Right atrium auricular region (tissue), 2 donors: ENCODE measurements around the gene CTTNBP2. TPM values are rescaled to one million over a fixed set of nuclear protein-coding genes. Genes with fewer than 3 reads are reported as not detected.
"Not testable (repeated sequence)": the region's sequence is repeated elsewhere in the genome, so short reads cannot be mapped to it uniquely, and the experiment has no call there.

Experiments used
- DNase-seq: peaks from one replicate; pipeline ENCODE4 v3.0.0-alpha.2; 2019; ENCODE audit warnings: low spot score
- H3K27ac ChIP-seq, 2 donors: fragments of 200-600 bp; sonication (generic); 1 replicate in 1 of 2; 2 replicates in 1 of 2; pipeline ENCODE4 v1.5.1; 2016 to 2019
- H3K27me3 ChIP-seq, 2 donors: fragments of 200-600 bp; sonication (generic); one replicate each; pipeline versions ENCODE4 v1.5.1 to v1.6.0; 2017 to 2019
- H3K36me3 ChIP-seq: fragments of 200-600 bp; sonication (generic); one replicate; pipeline ENCODE4 v1.5.1; 2016
- H3K4me1 ChIP-seq, 2 donors: fragments of 200-600 bp; sonication (generic); one replicate each; pipeline versions ENCODE4 v1.5.1 to v1.6.0; 2017 to 2019
- H3K4me3 ChIP-seq, 2 donors: fragments of 200-600 bp; sonication (generic); 1 replicate in 1 of 2; 2 replicates in 1 of 2; pipeline ENCODE4 v1.5.1; 2017 to 2019; ENCODE audit warnings: mild to moderate bottlenecking in 1 of 2, moderate library complexity in 1 of 2
- H3K9me3 ChIP-seq, 2 donors: fragments of 200-600 bp; sonication (generic); one replicate each; pipeline ENCODE4 v1.5.1; 2019
- CTCF ChIP-seq, 2 donors: fragments of 200-600 bp; sonication (generic); IDR thresholded peaks; one replicate each; pipeline ENCODE4 v1.5.1; 2019; ENCODE audit warnings: antibody characterized with exemption in 2 of 2
- total RNA-seq, 2 donors: library from RNA; depleted of rRNA; stranded (reverse); fragments of >200 nt; gene quantifications; one replicate each; pipeline ENCODE4 v1.1.0, GENCODE V29; 2016

The CTTNBP2 gene
- total RNA-seq, 2 donors from 2014 or later: 4.4 to 4.6 TPM

DNA sequence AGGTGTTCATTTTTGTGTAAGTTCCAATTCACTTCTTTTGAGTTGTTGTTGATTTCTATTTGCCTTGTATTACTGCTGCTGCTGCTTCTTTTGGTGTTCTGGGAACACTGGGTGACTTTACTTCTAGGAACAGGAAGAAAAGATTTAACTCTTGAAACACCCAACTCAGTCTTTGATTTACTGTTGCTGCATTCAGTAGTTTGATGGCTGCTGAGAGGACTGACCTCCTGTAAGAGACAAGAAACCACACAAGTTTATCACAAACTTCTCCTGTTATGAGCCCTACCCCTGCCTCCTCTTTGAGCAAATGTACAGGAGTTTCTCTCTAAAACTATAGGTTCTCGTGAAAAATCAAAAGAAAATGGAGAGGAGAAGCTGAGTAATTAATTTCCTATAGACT, 161.7 kb downstream of the CTTNBP2 start:
- TF ChIP-seq CTCF (IDR thresholded peaks at IDR 0.05): no peak
- Histone ChIP-seq H3K36me3 (no peaks in the 10 kb centered on the region), H3K4me1 (no peaks in the 10 kb centered on the region), H3K9me3 (no peaks in the 10 kb centered on the region), H3K27ac (no peak overlapping the region), H3K4me3 (no peak overlapping the region), H3K27me3 (no peaks in the 10 kb centered on the region)
- DNase-seq: no peak

- H3K4me1 ChIP-seq, H3K9me3 ChIP-seq, H3K27me3 ChIP-seq, DNase-seq, H3K27ac ChIP-seq, H3K4me3 ChIP-seq, H3K36me3 ChIP-seq: not testable (repeated sequence)
These were observed 165.1 kb downstream of the CTTNBP2 start for GRCh38 chr7:117708173-117708572.

DNA sequence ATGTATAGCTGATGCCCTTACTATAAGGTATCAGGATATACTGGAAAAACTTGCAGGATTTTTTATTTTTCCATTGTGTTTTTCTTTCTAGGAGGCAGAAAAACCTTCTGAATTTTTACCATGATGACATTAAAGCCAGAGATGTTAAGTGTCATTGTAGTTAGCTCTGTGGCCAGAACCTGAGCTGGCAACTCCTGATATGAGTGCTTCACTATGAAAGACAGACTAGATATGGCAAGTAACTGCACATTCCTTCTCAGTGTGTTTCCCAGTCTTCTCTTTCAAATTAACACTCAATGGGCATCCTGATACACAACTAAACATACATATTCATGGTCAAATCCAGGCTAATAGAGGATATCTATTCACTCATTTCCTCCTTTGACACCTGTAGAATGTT, 166.2 kb downstream of the CTTNBP2 start:
- no peak overlapping the region for H3K4me3 ChIP-seq
- no peaks in the 10 kb centered on the region for H3K36me3 ChIP-seq
- H3K9me3 ChIP-seq: no peaks in the 10 kb centered on the region
- no peak for DNase-seq
- H3K4me1 ChIP-seq: no peaks in the 10 kb centered on the region
- no peak for TF ChIP-seq CTCF (IDR thresholded peaks at IDR 0.05)
- no peaks in the 10 kb centered on the region for H3K27me3 ChIP-seq
- no peak overlapping the region for H3K27ac ChIP-seq

- no peaks in the 10 kb centered on the region for H3K4me1 ChIP-seq
- H3K4me3 ChIP-seq: no peak overlapping the region
- no peak for DNase-seq
- no peak for TF ChIP-seq CTCF (IDR thresholded peaks at IDR 0.05)
- no peak overlapping the region for H3K27ac ChIP-seq
- H3K36me3 ChIP-seq: no peaks in the 10 kb centered on the region
- H3K9me3 ChIP-seq: no peaks in the 10 kb centered on the region
- no peaks in the 10 kb centered on the region for H3K27me3 ChIP-seq
These were observed 167.0 kb downstream of the CTTNBP2 start for GRCh38 chr7:117706210-117706609.

DNA sequence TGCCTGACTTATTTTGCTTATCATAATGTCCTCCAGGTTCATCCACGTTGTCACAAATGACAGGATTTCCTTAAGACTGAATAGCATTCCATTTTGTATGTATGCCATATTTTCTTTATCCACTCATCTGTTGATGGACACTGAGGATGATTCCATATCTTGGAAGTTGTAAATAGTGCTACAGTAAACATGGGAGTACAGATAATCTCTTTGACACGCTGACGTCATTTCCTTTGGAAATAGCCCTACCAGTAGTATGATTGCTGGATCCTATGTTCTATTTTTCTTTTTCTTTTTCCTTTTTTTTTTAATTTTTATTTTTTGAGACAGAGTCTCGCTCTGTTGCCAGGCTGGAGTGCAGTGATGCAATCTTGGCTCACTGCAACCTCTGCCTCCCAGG, 167.6 kb downstream of the CTTNBP2 start:
- Histone ChIP-seq H3K36me3 (no peaks in the 10 kb centered on the region), H3K27me3 (no peaks in the 10 kb centered on the region), H3K4me3 (no peak overlapping the region), H3K4me1 (no peaks in the 10 kb centered on the region), H3K27ac (no peak overlapping the region), H3K9me3 (no peaks in the 10 kb centered on the region)
- no peak for TF ChIP-seq CTCF (IDR thresholded peaks at IDR 0.05)
- no peak for DNase-seq

- Histone ChIP-seq H3K27me3 (no peaks in the 10 kb centered on the region), H3K4me1 (no peaks in the 10 kb centered on the region), H3K9me3 (no peaks in the 10 kb centered on the region), H3K36me3 (no peaks in the 10 kb centered on the region), H3K4me3 (no peak overlapping the region), H3K27ac (no peak overlapping the region)
- TF ChIP-seq CTCF (IDR thresholded peaks at IDR 0.05): no peak
- no peak for DNase-seq
These were observed 169.2 kb downstream of the CTTNBP2 start for GRCh38 chr7:117704063-117704462.
